Muscle of leg (tissue), 11 donors: Measurements from ENCODE around the gene LMOD1. TPM values are rescaled to one million over a fixed set of nuclear protein-coding genes. Genes with fewer than 3 reads are reported as not detected.
"Not testable (repeated sequence)": the region's sequence is repeated elsewhere in the genome, so short reads cannot be mapped to it uniquely, and the experiment has no call there.

ENCODE experiments used
- DNase-seq: peaks from one replicate; pipeline ENCODE4 v3.0.0; 2013
- H3K27ac ChIP-seq: one replicate; pipeline ENCODE4 v1.5.1; 2013; ENCODE audit warnings: mild to moderate bottlenecking, low read length, control low read depth
- H3K27me3 ChIP-seq: one replicate; pipeline ENCODE4 v1.6.1; 2013; ENCODE audit warnings: low read length; ENCODE audit not compliant: control insufficient read depth, insufficient read depth
- H3K36me3 ChIP-seq: one replicate; pipeline ENCODE4 v1.6.1; 2013; ENCODE audit warnings: low read length; ENCODE audit not compliant: control insufficient read depth, insufficient read depth
- H3K4me1 ChIP-seq: one replicate; pipeline ENCODE4 v1.6.1; 2013; ENCODE audit warnings: low read length; ENCODE audit not compliant: control insufficient read depth, insufficient read depth
- H3K4me3 ChIP-seq: one replicate; pipeline ENCODE4 v1.5.1; 2013; ENCODE audit warnings: low read length, control low read depth
- H3K9me3 ChIP-seq: replicated peaks from 2 replicates; pipeline ENCODE4 v1.6.1; 2013; ENCODE audit warnings: low read depth, low read length; ENCODE audit not compliant: control insufficient read depth
- WGBS: methylation state at CpG from one replicate; pipeline ENCODE4 v1.1.5; 2013; ENCODE audit warnings: missing lambda C conversion rate; ENCODE audit not compliant: insufficient coverage; 5-methylcytosine and 5-hydroxymethylcytosine counted together
- polyA plus RNA-seq, 8 donors: library from polyadenylated mRNA; unstranded; fragments of 120-200 nt; gene quantifications; one replicate each; pipeline versions ENCODE4 v1.2.1 to v1.2.3, GENCODE V29; 2013; ENCODE audit warnings: inconsistent platforms in 1 of 8, low replicate concordance in 1 of 8; ENCODE audit not compliant: insufficient read length in 8 of 8, insufficient read depth in 1 of 8
- total RNA-seq: library from RNA; stranded (reverse); fragments of 120-200 nt; gene quantifications from one replicate; pipeline ENCODE4 v1.2.4, GENCODE V29; 2013

Gene LMOD1
- total and polyA plus RNA-seq, 9 donors = 14.0 to 57.6 (median 40.9) TPM

GRCh38 chr1:201954263-201955008 is 8.1 kb upstream of the LMOD1 start:
- no peak for DNase-seq
- Histone ChIP-seq H3K9me3 (no peaks in the 10 kb centered on the region), H3K27ac (peak overlapping the region; percentile 89), H3K27me3 (no peaks in the 10 kb centered on the region), H3K4me3 (peak overlapping the region; percentile 90), H3K4me1 (peaks cover 3% of the 10 kb centered on the region), H3K36me3 (peaks cover 14% of the 10 kb centered on the region)
- 19% methylated on average over 14 of the region's 24 CpGs for WGBS

- no peaks in the 10 kb centered on the region for H3K36me3 ChIP-seq
- H3K27me3 ChIP-seq = peaks cover 21% of the 10 kb centered on the region
- peaks cover 19% of the 10 kb centered on the region for H3K4me1 ChIP-seq
- H3K9me3 ChIP-seq = no peaks in the 10 kb centered on the region
- H3K27ac ChIP-seq = no peak overlapping the region
- no peak for DNase-seq
- H3K4me3 ChIP-seq = no peak overlapping the region
These were observed 3.1 kb upstream of the LMOD1 start for GRCh38 chr1:201949491-201949890.

- H3K27me3 ChIP-seq = peaks cover 21% of the 10 kb centered on the region
- WGBS = 25% methylated on average over 2 of the region's 3 CpGs
- DNase-seq = no peak
- H3K4me3 ChIP-seq = no peak overlapping the region
- H3K27ac ChIP-seq = peak overlapping the region; percentile 69
- peaks cover 24% of the 10 kb centered on the region for H3K4me1 ChIP-seq
- no peaks in the 10 kb centered on the region for H3K9me3 ChIP-seq
- H3K36me3 ChIP-seq = no peaks in the 10 kb centered on the region
These were observed 1.3 kb upstream of the LMOD1 start for GRCh38 chr1:201947697-201948008.

DNA sequence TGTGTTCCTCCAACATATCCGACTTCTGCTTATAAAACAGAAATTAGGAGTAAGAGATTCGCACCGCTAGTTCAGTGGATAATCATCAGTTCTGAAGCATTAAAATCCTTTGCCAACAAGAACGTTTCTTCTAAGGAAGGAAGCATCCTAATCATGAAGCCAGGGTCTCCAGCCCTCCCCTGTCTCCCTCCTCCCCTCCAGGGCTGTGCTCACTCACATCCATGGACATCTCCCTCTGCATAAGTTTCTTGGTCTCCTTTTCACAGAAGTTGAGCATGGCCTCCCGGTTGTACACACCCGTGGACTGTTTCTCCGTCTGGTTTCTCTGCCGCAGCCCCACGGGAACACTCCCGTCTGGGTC is 505 bp downstream of the LMOD1 start:
- 25% methylated on average over 7 of the region's 10 CpGs for WGBS

DNA sequence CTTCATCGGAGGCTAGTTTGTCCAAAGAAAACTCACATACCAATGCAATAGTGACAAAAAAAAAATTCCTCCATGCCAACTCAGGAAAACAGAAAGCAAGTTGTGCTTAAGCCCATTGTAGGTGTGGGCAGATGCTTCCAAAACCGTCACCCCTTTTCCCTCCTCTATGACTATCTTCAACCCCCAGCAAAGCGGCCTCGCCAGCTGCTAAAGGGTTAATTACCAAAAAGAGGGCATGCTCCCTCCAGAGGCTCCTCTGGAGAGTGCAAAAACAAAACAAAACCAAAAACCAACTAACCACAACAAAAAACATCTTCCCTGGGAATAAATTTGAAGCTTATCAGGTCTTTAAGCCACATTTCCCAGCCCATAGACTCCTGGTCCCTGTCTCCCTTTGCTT is 1.2 kb downstream of the LMOD1 start:
- H3K4me3 ChIP-seq = peak overlapping the region; percentile 30
- H3K27me3 ChIP-seq = peaks cover 21% of the 10 kb centered on the region
- DNase-seq = no peak
- H3K4me1 ChIP-seq = peaks cover 36% of the 10 kb centered on the region
- H3K36me3 ChIP-seq = no peaks in the 10 kb centered on the region
- H3K27ac ChIP-seq = no peak overlapping the region
- WGBS = no CpG with 5 or more reads among the region's 4 CpGs
- no peaks in the 10 kb centered on the region for H3K9me3 ChIP-seq

More for the DNA sequence above, 505 bp downstream of the LMOD1 start:
- H3K27ac ChIP-seq = no peak overlapping the region
- H3K4me3 ChIP-seq = peak overlapping the region; percentile 30
- peaks cover 34% of the 10 kb centered on the region for H3K4me1 ChIP-seq
- H3K36me3 ChIP-seq = no peaks in the 10 kb centered on the region
- DNase-seq = no peak
- H3K27me3 ChIP-seq = peaks cover 21% of the 10 kb centered on the region
- H3K9me3 ChIP-seq = no peaks in the 10 kb centered on the region

DNA sequence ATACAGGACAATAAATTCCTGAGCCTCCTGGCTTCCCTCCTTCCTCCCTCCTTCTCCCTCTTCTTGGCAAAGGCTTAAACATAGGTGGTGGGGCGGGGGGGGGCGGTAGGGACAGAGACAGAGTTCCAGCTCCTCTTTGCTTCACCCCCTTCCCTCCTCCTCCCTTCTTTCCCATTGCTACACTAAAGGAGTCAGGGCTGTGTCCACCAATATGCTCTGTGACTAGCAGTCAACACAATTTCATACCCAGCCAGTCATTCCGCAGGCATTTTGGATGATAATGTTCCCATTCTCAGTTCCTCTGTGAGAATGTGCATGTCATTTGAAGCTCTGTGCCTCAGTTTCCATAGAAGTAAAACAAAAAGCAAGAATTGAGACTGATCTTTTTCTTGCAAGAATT is 1.7 kb downstream of the LMOD1 start:
- no peak overlapping the region for H3K27ac ChIP-seq
- H3K4me1 ChIP-seq = peaks cover 39% of the 10 kb centered on the region

GRCh38 chr1:201944002-201944401 is 2.3 kb downstream of the LMOD1 start:
- Histone ChIP-seq H3K27ac (no peak overlapping the region), H3K9me3 (no peaks in the 10 kb centered on the region), H3K4me1 (peaks cover 43% of the 10 kb centered on the region), H3K27me3 (peaks cover 21% of the 10 kb centered on the region), H3K4me3 (no peak overlapping the region), H3K36me3 (no peaks in the 10 kb centered on the region)
- WGBS = 86% methylated on average over 1 of the region's 6 CpGs
- DNase-seq = no peak

More for the DNA sequence above, 1.7 kb downstream of the LMOD1 start:
- no peaks in the 10 kb centered on the region for H3K36me3 ChIP-seq
- no CpG with 5 or more reads among the region's 3 CpGs for WGBS
- no peaks in the 10 kb centered on the region for H3K9me3 ChIP-seq
- H3K4me3 ChIP-seq = peak overlapping the region; percentile 30
- DNase-seq = no peak
- peaks cover 21% of the 10 kb centered on the region for H3K27me3 ChIP-seq

DNA sequence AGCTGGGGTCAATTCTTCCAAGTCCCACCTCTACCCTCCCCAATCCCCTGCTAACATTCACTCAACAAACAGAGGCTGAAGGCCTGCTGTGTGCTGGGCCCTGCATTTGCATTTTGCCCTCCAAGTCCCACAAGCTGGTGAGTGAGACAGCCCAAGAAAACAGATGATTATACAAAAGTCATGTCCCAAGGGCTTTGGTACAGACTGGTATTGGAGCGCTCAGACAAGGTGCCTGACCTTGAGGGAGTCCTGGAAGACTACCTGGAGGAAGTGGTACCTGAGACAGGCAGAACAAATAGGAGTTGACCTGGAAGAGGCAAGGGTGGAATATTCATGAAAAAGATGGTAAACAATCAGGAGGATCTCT is 4.2 kb downstream of the LMOD1 start:
- no peak for DNase-seq
- Histone ChIP-seq H3K9me3 (no peaks in the 10 kb centered on the region), H3K27ac (peak overlapping the region; percentile 45), H3K4me3 (no peak overlapping the region), H3K36me3 (no peaks in the 10 kb centered on the region), H3K4me1 (peaks cover 41% of the 10 kb centered on the region), H3K27me3 (peaks cover 17% of the 10 kb centered on the region)
- WGBS = 75% methylated on average over 1 of the region's 1 CpG

DNA sequence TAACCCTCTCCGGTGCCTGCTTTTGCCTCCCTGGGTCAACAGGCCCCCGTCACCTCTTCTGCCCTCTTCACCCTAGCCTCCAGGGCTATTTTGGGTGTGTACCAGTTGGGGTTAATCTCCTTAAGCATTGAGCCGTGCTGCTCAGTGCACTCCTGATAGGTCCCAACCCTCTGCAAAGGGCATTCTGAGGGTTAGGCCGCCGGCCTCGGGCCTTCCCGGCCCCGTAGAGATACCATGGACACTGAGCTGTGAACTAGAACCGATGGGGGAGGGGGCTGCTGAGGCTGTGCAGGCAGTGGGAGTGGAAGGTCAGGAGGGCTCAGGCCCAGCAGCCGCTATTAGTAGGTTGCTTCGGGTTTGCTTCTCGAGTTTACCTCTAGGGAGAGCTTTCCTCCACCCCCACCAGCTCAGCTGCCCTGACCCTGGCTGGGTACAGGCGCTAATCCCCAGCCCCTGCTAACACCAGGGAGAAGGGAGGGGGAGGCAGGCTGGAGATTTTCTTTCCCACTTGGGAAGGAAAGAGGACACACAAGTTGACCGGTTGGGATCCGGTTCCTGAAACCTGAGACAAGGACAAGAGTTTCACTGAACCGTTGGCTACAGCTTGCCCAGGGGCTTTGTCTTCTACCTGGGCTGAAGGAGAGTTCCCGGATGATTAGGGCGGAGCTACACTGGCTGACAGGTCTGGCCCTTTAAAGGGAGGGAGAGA is 4.8 kb downstream of the LMOD1 start:
- H3K27me3 ChIP-seq = peaks cover 12% of the 10 kb centered on the region
- H3K27ac ChIP-seq = peak overlapping the region; percentile 45
- 24% methylated on average over 9 of the region's 18 CpGs for WGBS
- no peak overlapping the region for H3K4me3 ChIP-seq
- peak; percentile 54 for DNase-seq
- no peaks in the 10 kb centered on the region for H3K9me3 ChIP-seq
- peaks cover 37% of the 10 kb centered on the region for H3K4me1 ChIP-seq
- no peaks in the 10 kb centered on the region for H3K36me3 ChIP-seq

GRCh38 chr1:201940316-201940715 is 6.0 kb downstream of the LMOD1 start:
- WGBS = 92% methylated on average over 9 of the region's 10 CpGs
- not testable (repeated sequence) for H3K27me3 ChIP-seq, H3K9me3 ChIP-seq, H3K4me3 ChIP-seq, H3K36me3 ChIP-seq, H3K27ac ChIP-seq, DNase-seq
- peaks cover 30% of the 10 kb centered on the region for H3K4me1 ChIP-seq
